Progenitor cell of endocrine pancreas (in vitro differentiated cells): ENCODE data around the gene CHSY3. TPM values are rescaled to one million over a fixed set of nuclear protein-coding genes. Genes with fewer than 3 reads are reported as not detected.

Experiments used
- DNase-seq: peaks from one replicate; pipeline ENCODE4 v3.0.0; 2021; ENCODE audit warnings: low spot score; ENCODE audit not compliant: unreplicated experiment
- H3K27ac Mint-ChIP-seq: 2 replicates; pipeline ENCODE4 v1.8.0; 2021; ENCODE audit warnings: mild to moderate bottlenecking, moderate library complexity, mixed read lengths
- H3K27me3 Mint-ChIP-seq: 2 replicates; pipeline ENCODE4 v1.8.0; 2021; ENCODE audit warnings: mixed read lengths
- H3K36me3 Mint-ChIP-seq: 2 replicates; pipeline ENCODE4 v1.8.0; 2022; ENCODE audit warnings: mixed read lengths; ENCODE audit not compliant: insufficient read depth
- H3K4me1 Mint-ChIP-seq: 2 replicates; pipeline ENCODE4 v1.8.0; 2021; ENCODE audit warnings: low read depth, mixed read lengths
- H3K4me3 Mint-ChIP-seq: 2 replicates; pipeline ENCODE4 v1.8.0; 2021; ENCODE audit warnings: low read depth, mild to moderate bottlenecking, moderate library complexity, mixed read lengths
- H3K9me3 Mint-ChIP-seq: 2 replicates; pipeline ENCODE4 v1.8.0; 2021; ENCODE audit warnings: low read depth, mixed read lengths
- CTCF ChIP-seq: fragments of 200-600 bp; sonication (generic); IDR thresholded peaks from one replicate; pipeline ENCODE4 v1.5.0; 2021; ENCODE audit warnings: antibody characterized with exemption, mild to moderate bottlenecking; ENCODE audit not compliant: unreplicated experiment
- total RNA-seq: library from RNA; stranded (reverse); gene quantifications from 2 replicates; pipeline ENCODE4 v1.2.1, GENCODE V29; 2021

Gene CHSY3
- total RNA-seq, 1 donor from 2014 or later = 0.84 TPM

- no peak overlapping the region for H3K4me3 Mint-ChIP-seq
- no peaks in the 10 kb centered on the region for H3K36me3 Mint-ChIP-seq
- no peak overlapping the region for H3K27ac Mint-ChIP-seq
- no peaks in the 10 kb centered on the region for H3K27me3 Mint-ChIP-seq
- TF ChIP-seq CTCF = no peak
- no peaks in the 10 kb centered on the region for H3K9me3 Mint-ChIP-seq
- DNase-seq = no peak
- no peaks in the 10 kb centered on the region for H3K4me1 Mint-ChIP-seq
Observed at GRCh38 chr5:130159968-130160367, 255.7 kb downstream of the CHSY3 start.

GRCh38 chr5:130164966-130165365 is 260.7 kb downstream of the CHSY3 start:
- no peak for TF ChIP-seq CTCF
- DNase-seq = no peak
- peaks cover 2% of the 10 kb centered on the region for H3K4me1 Mint-ChIP-seq
- H3K9me3 Mint-ChIP-seq = no peaks in the 10 kb centered on the region
- H3K36me3 Mint-ChIP-seq = no peaks in the 10 kb centered on the region
- no peaks in the 10 kb centered on the region for H3K27me3 Mint-ChIP-seq
- no peak overlapping the region for H3K27ac Mint-ChIP-seq
- H3K4me3 Mint-ChIP-seq = no peak overlapping the region

- H3K4me1 Mint-ChIP-seq = peaks cover 2% of the 10 kb centered on the region
- DNase-seq = no peak
- H3K27ac Mint-ChIP-seq = no peak overlapping the region
- no peak for TF ChIP-seq CTCF
- H3K9me3 Mint-ChIP-seq = no peaks in the 10 kb centered on the region
- H3K27me3 Mint-ChIP-seq = no peaks in the 10 kb centered on the region
- H3K4me3 Mint-ChIP-seq = no peak overlapping the region
- no peaks in the 10 kb centered on the region for H3K36me3 Mint-ChIP-seq
Observed at GRCh38 chr5:130166839-130167490, 262.7 kb downstream of the CHSY3 start.

GRCh38 chr5:130168211-130168610 is 263.9 kb downstream of the CHSY3 start:
- H3K36me3 Mint-ChIP-seq = no peaks in the 10 kb centered on the region
- peaks cover 2% of the 10 kb centered on the region for H3K4me1 Mint-ChIP-seq
- DNase-seq = no peak
- no peak overlapping the region for H3K4me3 Mint-ChIP-seq
- H3K9me3 Mint-ChIP-seq = no peaks in the 10 kb centered on the region
- no peak overlapping the region for H3K27ac Mint-ChIP-seq
- H3K27me3 Mint-ChIP-seq = no peaks in the 10 kb centered on the region
- no peak for TF ChIP-seq CTCF

GRCh38 chr5:130171699-130172098 is 267.4 kb downstream of the CHSY3 start:
- DNase-seq = no peak
- H3K4me3 Mint-ChIP-seq = no peak overlapping the region
- peaks cover 7% of the 10 kb centered on the region for H3K9me3 Mint-ChIP-seq
- no peaks in the 10 kb centered on the region for H3K27me3 Mint-ChIP-seq
- peaks cover 2% of the 10 kb centered on the region for H3K4me1 Mint-ChIP-seq
- no peak for TF ChIP-seq CTCF
- no peaks in the 10 kb centered on the region for H3K36me3 Mint-ChIP-seq
- no peak overlapping the region for H3K27ac Mint-ChIP-seq
